Liver (tissue), 9 donors: ENCODE measurements around the gene BHLHE40. TPM values are rescaled to one million over a fixed set of nuclear protein-coding genes. Genes with fewer than 3 reads are reported as not detected.

Experiments used
- DNase-seq: peaks from one replicate; pipeline ENCODE4 v3.0.0-alpha.2; 2017; ENCODE audit warnings: low spot score
- H3K27ac ChIP-seq, 2 donors: one replicate each; pipeline ENCODE4 v1.7.0; 2013; ENCODE audit warnings: inconsistent platforms in 2 of 2, low read length in 2 of 2, control low read depth in 1 of 2, low read depth in 1 of 2, mild to moderate bottlenecking in 1 of 2
- H3K27me3 ChIP-seq, 4 donors: one replicate each; pipeline versions ENCODE4 v1.6.1 to v1.7.0; 2013; ENCODE audit warnings: low read length in 3 of 4, inconsistent platforms in 1 of 4, mild to moderate bottlenecking in 1 of 4, moderate library complexity in 1 of 4; ENCODE audit not compliant: control insufficient read depth in 4 of 4, insufficient read depth in 4 of 4
- H3K36me3 ChIP-seq, 4 donors: one replicate each; pipeline versions ENCODE4 v1.6.1 to v1.7.0; 2013; ENCODE audit warnings: low read length in 3 of 4, mild to moderate bottlenecking in 3 of 4, low read depth in 1 of 4, moderate library complexity in 1 of 4; ENCODE audit not compliant: control insufficient read depth in 4 of 4, insufficient read depth in 3 of 4
- H3K4me1 ChIP-seq, 4 donors: one replicate each; pipeline versions ENCODE4 v1.6.1 to v1.7.0; 2013; ENCODE audit warnings: low read length in 3 of 4, mild to moderate bottlenecking in 3 of 4, moderate library complexity in 1 of 4; ENCODE audit not compliant: control insufficient read depth in 4 of 4, insufficient read depth in 4 of 4
- H3K4me3 ChIP-seq, 3 donors: one replicate each; pipeline versions ENCODE4 v1.6.1 to v1.7.0; 2013; ENCODE audit warnings: low read length in 3 of 3, control low read depth in 1 of 3, low read depth in 1 of 3, mild to moderate bottlenecking in 1 of 3
- H3K9ac ChIP-seq, 2 donors: one replicate each; pipeline ENCODE4 v1.7.0; 2013; ENCODE audit warnings: low read length in 2 of 2, mild to moderate bottlenecking in 2 of 2, moderate library complexity in 2 of 2, control low read depth in 1 of 2, low read depth in 1 of 2
- H3K9me3 ChIP-seq, 4 donors: one replicate each; pipeline versions ENCODE4 v1.6.1 to v1.7.0; 2013; ENCODE audit warnings: low read length in 3 of 4; ENCODE audit not compliant: control insufficient read depth in 4 of 4
- ATF3 ChIP-seq: IDR thresholded peaks from 2 replicates; pipeline ENCODE4 v1.6.1; 2016; ENCODE audit warnings: antibody characterized with exemption
- EGR1 ChIP-seq, 2 donors: IDR thresholded peaks; 2 replicates each; pipeline ENCODE4 v1.6.1; 2016 to 2018; ENCODE audit warnings: antibody characterized with exemption in 2 of 2, low read depth in 2 of 2
- FOXA1 ChIP-seq: IDR thresholded peaks from 2 replicates; pipeline ENCODE4 v1.6.1; 2016; ENCODE audit warnings: antibody characterized with exemption
- FOXA2 ChIP-seq: IDR thresholded peaks from 2 replicates; pipeline ENCODE4 v1.6.1; 2016; ENCODE audit warnings: antibody characterized with exemption
- GABPA ChIP-seq, 2 donors: IDR thresholded peaks in 1 of 2; conservative IDR thresholded peaks in 1 of 2; 2 replicates each; pipeline ENCODE4 v1.6.1; 2016; ENCODE audit warnings: antibody characterized with exemption in 2 of 2, mild to moderate bottlenecking in 1 of 2, moderate library complexity in 1 of 2
- HNF4A ChIP-seq, 2 donors: conservative IDR thresholded peaks; 2 replicates each; pipeline ENCODE4 v1.6.1; 2016; ENCODE audit warnings: antibody characterized with exemption in 2 of 2, mild to moderate bottlenecking in 2 of 2
- HNF4G ChIP-seq: IDR thresholded peaks from 2 replicates; pipeline ENCODE4 v1.6.1; 2016; ENCODE audit warnings: antibody characterized with exemption
- MAX ChIP-seq: IDR thresholded peaks from 2 replicates; pipeline ENCODE4 v1.6.1; 2016; ENCODE audit warnings: antibody characterized with exemption
- REST ChIP-seq: IDR thresholded peaks from 2 replicates; pipeline ENCODE4 v1.6.1; 2016; ENCODE audit warnings: antibody characterized with exemption, mild to moderate bottlenecking
- RXRA ChIP-seq, 2 donors: IDR thresholded peaks; 2 replicates each; pipeline ENCODE4 v1.6.1; 2017 to 2018; ENCODE audit warnings: antibody characterized with exemption in 2 of 2, mild to moderate bottlenecking in 1 of 2
- YY1 ChIP-seq: IDR thresholded peaks from 2 replicates; pipeline ENCODE4 v1.6.1; 2016; ENCODE audit warnings: antibody characterized with exemption, mild to moderate bottlenecking
- WGBS: extraction: QIAGEN DNeasy Blood & Tissue Kit; methylation state at CpG from one replicate; pipeline ENCODE4 v1.1.7; 2013; 5-methylcytosine and 5-hydroxymethylcytosine counted together
- polyA plus RNA-seq, 2 donors: library from polyadenylated mRNA; stranded (reverse) in 1 of 2; unstranded in 1 of 2; fragments of 200-250 nt in 1 of 2; fragments of >200 nt in 1 of 2; fragmentation: Nextera tagmentation in 1 of 2; extraction: Ambion mirVana in 1 of 2; gene quantifications; one replicate each; pipeline versions ENCODE4 v1.2.1 to v1.2.3, GENCODE V29; 2013 to 2015
- total RNA-seq, 2 donors: library from RNA; depleted of rRNA; stranded (reverse); fragments of >200 nt; gene quantifications; one replicate each; pipeline ENCODE4 v1.2.3, GENCODE V29; 2014
- donor health status: healthy.
- donor health status: healthy.
- donor health status: healthy.
- donor health status: healthy.
- donor health status: healthy.

The BHLHE40 gene
- total and polyA plus RNA-seq, 4 donors, result 8.2 to 28.4 (median 18.0) TPM

GRCh38 chr3:5019411-5020241 lies 40.4 kb downstream of the BHLHE40 start:
- Histone ChIP-seq H3K36me3 (no peaks in the 10 kb centered on the region), H3K4me1 (no peaks in the 10 kb centered on the region), H3K4me3 (no peak overlapping the region), H3K9me3 (no peaks in the 10 kb centered on the region), H3K9ac (no peak overlapping the region), H3K27me3 (no peaks in the 10 kb centered on the region), H3K27ac (no peak overlapping the region)
- no peak for TF ChIP-seq RXRA (IDR thresholded peaks at IDR 0.05)
- TF ChIP-seq HNF4A (conservative IDR thresholded peaks at IDR 0.05), result no peak
- WGBS, result 89% methylated on average over 19 of the region's 19 CpGs
- DNase-seq, result no peak

- WGBS, result 85% methylated on average over 7 of the region's 7 CpGs
- H3K36me3 ChIP-seq, result no peaks in the 10 kb centered on the region
- no peak for DNase-seq
These were observed 41.0 kb downstream of the BHLHE40 start for GRCh38 chr3:5020242-5020722.

GRCh38 chr3:5021116-5022092 lies 42.2 kb downstream of the BHLHE40 start:
- Histone ChIP-seq H3K27me3 (no peaks in the 10 kb centered on the region), H3K4me1 (no peaks in the 10 kb centered on the region), H3K4me3 (no peak overlapping the region), H3K36me3 (no peaks in the 10 kb centered on the region), H3K9me3 (no peaks in the 10 kb centered on the region), H3K27ac (no peak overlapping the region), H3K9ac (no peak overlapping the region)
- TF ChIP-seq ATF3, result no peak
- no peak for TF ChIP-seq FOXA2
- no peak for TF ChIP-seq YY1
- TF ChIP-seq MAX, result no peak
- TF ChIP-seq EGR1 (IDR thresholded peaks at IDR 0.05; ENCODE audit: low read depth in 2 of 2), result no peak
- TF ChIP-seq RXRA (IDR thresholded peaks at IDR 0.05), result no peak
- TF ChIP-seq FOXA1, result no peak
- TF ChIP-seq HNF4G, result no peak
- no peak for TF ChIP-seq REST
- no peak for TF ChIP-seq GABPA (IDR thresholded peaks at IDR 0.05 in 1 of 2, conservative IDR thresholded peaks at IDR 0.05 in 1 of 2)
- DNase-seq, result no peak
- WGBS, result 94% methylated on average over 17 of the region's 17 CpGs

More at GRCh38 chr3:5020242-5020722, 41.0 kb downstream of the BHLHE40 start:
- H3K27ac ChIP-seq, result no peak overlapping the region
- H3K4me1 ChIP-seq, result no peaks in the 10 kb centered on the region
- no peaks in the 10 kb centered on the region for H3K27me3 ChIP-seq
- TF ChIP-seq FOXA2, result no peak
- no peak overlapping the region for H3K9ac ChIP-seq
- H3K9me3 ChIP-seq, result no peaks in the 10 kb centered on the region
- no peak overlapping the region for H3K4me3 ChIP-seq
